Hepatocyte (in vitro differentiated cells): ENCODE results near the gene NFXL1. TPM values are rescaled to one million over a fixed set of nuclear protein-coding genes. Genes with fewer than 3 reads are reported as not detected.

Source experiments
- DNase-seq: peaks from one replicate; pipeline ENCODE4 v3.0.0-alpha.2; 2016; ENCODE audit warnings: low spot score
- H2AFZ ChIP-seq: fragments of 200-600 bp; sonication (generic); 2 replicates; pipeline ENCODE4 v1.6.0; 2016; ENCODE audit warnings: antibody characterized with exemption, mild to moderate bottlenecking
- H3K27ac ChIP-seq: fragments of 200-600 bp; sonication (generic); 2 replicates; pipeline ENCODE4 v1.5.1; 2016; ENCODE audit warnings: mild to moderate bottlenecking
- H3K27me3 ChIP-seq: fragments of 200-600 bp; sonication (generic); 2 replicates; pipeline ENCODE4 v1.6.1; 2016
- H3K36me3 ChIP-seq: fragments of 200-600 bp; sonication (generic); replicated peaks from 2 replicates; pipeline ENCODE4 v1.5.1; 2016; ENCODE audit warnings: low read depth; ENCODE audit not compliant: insufficient read depth
- H3K4me1 ChIP-seq: fragments of 200-600 bp; sonication (generic); 2 replicates; pipeline ENCODE4 v1.5.1; 2016; ENCODE audit warnings: mild to moderate bottlenecking, moderate library complexity; ENCODE audit not compliant: insufficient read depth
- H3K4me2 ChIP-seq: fragments of 200-600 bp; sonication (generic); 2 replicates; pipeline ENCODE4 v1.6.0; 2016
- H3K4me3 ChIP-seq: fragments of 200-600 bp; sonication (generic); 2 replicates; pipeline ENCODE4 v1.5.1; 2016; ENCODE audit warnings: mild to moderate bottlenecking
- H3K79me2 ChIP-seq: fragments of 200-600 bp; sonication (generic); 2 replicates; pipeline ENCODE4 v1.6.0; 2017; ENCODE audit warnings: mild to moderate bottlenecking
- H3K9me2 ChIP-seq: fragments of 200-600 bp; sonication (generic); replicated peaks from 2 replicates; pipeline ENCODE4 v1.6.0; 2017; ENCODE audit warnings: mild to moderate bottlenecking; ENCODE audit not compliant: insufficient read depth
- H3K9me3 ChIP-seq: fragments of 200-600 bp; sonication (generic); 2 replicates; pipeline ENCODE4 v1.5.1; 2016; ENCODE audit warnings: low read depth, mild to moderate bottlenecking
- H4K20me1 ChIP-seq: fragments of 200-600 bp; sonication (generic); 2 replicates; pipeline ENCODE4 v1.6.0; 2016; ENCODE audit warnings: mild to moderate bottlenecking; ENCODE audit not compliant: insufficient read depth, poor library complexity, severe bottlenecking
- CTCF ChIP-seq: fragments of 200-600 bp; sonication (generic); IDR thresholded peaks from 2 replicates; pipeline ENCODE4 v1.5.1; 2016; ENCODE audit warnings: antibody characterized with exemption, mild to moderate bottlenecking; ENCODE audit not compliant: poor library complexity
- EZH2 ChIP-seq: fragments of 200-600 bp; sonication (generic); IDR thresholded peaks from 2 replicates; pipeline ENCODE4 v1.6.1; 2016; ENCODE audit warnings: antibody characterized with exemption, mild to moderate bottlenecking, borderline replicate concordance
- EZH2phosphoT487 ChIP-seq: fragments of 200-600 bp; sonication (generic); IDR thresholded peaks from one replicate; pipeline ENCODE4 v1.6.1; 2018; ENCODE audit warnings: antibody characterized with exemption, mild to moderate bottlenecking, low read depth, moderate library complexity; ENCODE audit not compliant: unreplicated experiment, severe bottlenecking
- WGBS: methylation state at CpG from one replicate; pipeline ENCODE4 v1.1.6; 2016; ENCODE audit warnings: low lambda C conversion rate; ENCODE audit errors: missing lambda C conversion rate; 5-methylcytosine and 5-hydroxymethylcytosine counted together
- polyA plus RNA-seq: library from polyadenylated mRNA; unstranded; fragments of >200 nt; fragmentation: Nextera tagmentation; extraction: Ambion mirVana; gene quantifications from 2 replicates; pipeline ENCODE4 v1.2.1, GENCODE V29; 2016
- total RNA-seq: library from RNA; depleted of rRNA; stranded (reverse); fragments of >200 nt; gene quantifications from 2 replicates; pipeline ENCODE4 v1.2.3, GENCODE V29; 2014

Gene NFXL1
- total and polyA plus RNA-seq, 2 experiments from 2014 or later = 9.8 TPM

GRCh38 chr4:47879458-47879857 is 34.9 kb downstream of the NFXL1 start:
- Histone ChIP-seq H3K79me2 (no peaks in the 10 kb centered on the region), H2AFZ (no peak overlapping the region), H3K4me2 (no peak overlapping the region), H4K20me1 (no peaks in the 10 kb centered on the region), H3K36me3 (peaks cover 6% of the 10 kb centered on the region), H3K9me3 (no peaks in the 10 kb centered on the region), H3K4me3 (no peak overlapping the region), H3K9me2 (no peaks in the 10 kb centered on the region), H3K27ac (no peak overlapping the region), H3K4me1 (peaks cover 6% of the 10 kb centered on the region), H3K27me3 (no peaks in the 10 kb centered on the region)
- no peak for TF ChIP-seq EZH2
- no peak for TF ChIP-seq CTCF
- no peak for TF ChIP-seq EZH2phosphoT487
- no peak for DNase-seq

- no peak overlapping the region for H3K27ac ChIP-seq
- no peaks in the 10 kb centered on the region for H3K9me2 ChIP-seq
- no peaks in the 10 kb centered on the region for H3K9me3 ChIP-seq
- H3K27me3 ChIP-seq = no peaks in the 10 kb centered on the region
- H2AFZ ChIP-seq = no peak overlapping the region
- H3K4me1 ChIP-seq = peaks cover 6% of the 10 kb centered on the region
- no peaks in the 10 kb centered on the region for H4K20me1 ChIP-seq
- WGBS = 92% methylated on average over 3 of the region's 3 CpGs
- H3K36me3 ChIP-seq = peaks cover 6% of the 10 kb centered on the region
- H3K79me2 ChIP-seq = no peaks in the 10 kb centered on the region
- no peak for DNase-seq
- no peak overlapping the region for H3K4me3 ChIP-seq
- TF ChIP-seq EZH2phosphoT487 (no peak), EZH2 (no peak), CTCF (no peak)
- H3K4me2 ChIP-seq = no peak overlapping the region
Observed at GRCh38 chr4:47876784-47877546, 37.4 kb downstream of the NFXL1 start.

- H3K36me3 ChIP-seq = peaks cover under 1% of the 10 kb centered on the region
- no peak overlapping the region for H3K27ac ChIP-seq
- H3K27me3 ChIP-seq = no peaks in the 10 kb centered on the region
- no peak overlapping the region for H2AFZ ChIP-seq
- no peaks in the 10 kb centered on the region for H4K20me1 ChIP-seq
- peaks cover 6% of the 10 kb centered on the region for H3K4me1 ChIP-seq
- no peak overlapping the region for H3K4me3 ChIP-seq
- no peaks in the 10 kb centered on the region for H3K79me2 ChIP-seq
- DNase-seq = no peak
- no peak overlapping the region for H3K4me2 ChIP-seq
- H3K9me3 ChIP-seq = no peaks in the 10 kb centered on the region
- H3K9me2 ChIP-seq = no peaks in the 10 kb centered on the region
- TF ChIP-seq CTCF = no peak
- no peak for TF ChIP-seq EZH2phosphoT487
- no peak for TF ChIP-seq EZH2
Observed at GRCh38 chr4:47876310-47876709, 38.1 kb downstream of the NFXL1 start.
